Tibial nerve (tissue), 4 donors: ENCODE data around the gene UBIAD1. TPM values are rescaled to one million over a fixed set of nuclear protein-coding genes. Genes with fewer than 3 reads are reported as not detected.
"Not testable (repeated sequence)": the region's sequence is repeated elsewhere in the genome, so short reads cannot be mapped to it uniquely, and the experiment has no call there.

Experiments
- DNase-seq, 2 donors: peaks; one replicate each; pipeline ENCODE4 v3.0.0-alpha.2; 2019; ENCODE audit warnings: low spot score in 2 of 2
- H3K27ac ChIP-seq, 4 donors: fragments of 200-600 bp; sonication (generic) in 3 of 4; one replicate each; pipeline ENCODE4 v1.5.1; 2017 to 2019; ENCODE audit warnings: mild to moderate bottlenecking in 1 of 4
- H3K27me3 ChIP-seq, 2 donors: fragments of 200-600 bp; sonication (generic) in 1 of 2; one replicate each; pipeline versions ENCODE4 v1.5.1 to v1.6.0; 2017 to 2019
- H3K36me3 ChIP-seq, 3 donors: fragments of 200-600 bp; sonication (generic); one replicate each; pipeline ENCODE4 v1.5.1; 2018 to 2019
- H3K4me1 ChIP-seq, 4 donors: fragments of 200-600 bp; sonication (generic) in 3 of 4; one replicate each; pipeline ENCODE4 v1.5.1; 2017 to 2019
- H3K4me3 ChIP-seq, 4 donors: fragments of 200-600 bp; sonication (generic) in 3 of 4; one replicate each; pipeline ENCODE4 v1.5.1; 2017 to 2019; ENCODE audit warnings: mild to moderate bottlenecking in 1 of 4, moderate library complexity in 1 of 4
- H3K9me3 ChIP-seq, 4 donors: fragments of 200-600 bp; sonication (generic) in 3 of 4; one replicate each; pipeline ENCODE4 v1.5.1; 2017 to 2019
- CTCF ChIP-seq, 5 experiments: fragments of 200-600 bp in 3 of 5; fragments of 450-650 bp in 2 of 5; sonication (generic) in 3 of 5; IDR thresholded peaks; one replicate each; pipeline ENCODE4 v1.5.1; 2016 to 2019; ENCODE audit warnings: antibody characterized with exemption in 5 of 5, mild to moderate bottlenecking in 3 of 5, moderate library complexity in 2 of 5
- EP300 ChIP-seq, 2 donors: sonication (generic); formaldehyde crosslinking; IDR thresholded peaks; one replicate each; pipeline ENCODE4 v1.6.1; 2017; ENCODE audit warnings: antibody characterized with exemption in 2 of 2, mild to moderate bottlenecking in 1 of 2
- POLR2A ChIP-seq, 2 donors: fragments of 450-650 bp; IDR thresholded peaks; one replicate each; pipeline ENCODE4 v1.6.1; 2017; ENCODE audit warnings: antibody characterized with exemption in 2 of 2, mild to moderate bottlenecking in 2 of 2, moderate library complexity in 2 of 2
- WGBS, 2 donors: methylation state at CpG; one replicate each; pipeline ENCODE4 v1.1.5; 2018; 5-methylcytosine and 5-hydroxymethylcytosine counted together
- total RNA-seq, 4 donors: library from RNA; depleted of rRNA; stranded (reverse); fragments of >200 nt; gene quantifications; one replicate each; pipeline ENCODE4 v1.1.0, GENCODE V29; 2016

The UBIAD1 gene
- total RNA-seq, 4 donors from 2014 or later: 8.7 to 23.7 (median 17.5) TPM

- TF ChIP-seq EP300 (IDR thresholded peaks at IDR 0.05) (no peak), CTCF (IDR thresholded peaks at IDR 0.05) (no peak), POLR2A (IDR thresholded peaks at IDR 0.05) (no peak)
- H3K36me3 ChIP-seq: peaks cover 0 to 73% (median 7%) of the 10 kb centered on the region in 3 donors
- no peaks in the 10 kb centered on the region for H3K4me1 ChIP-seq
- H3K4me3 ChIP-seq: no peak overlapping the region
- H3K27me3 ChIP-seq: no peaks in the 10 kb centered on the region
- DNase-seq: no peak
- H3K9me3 ChIP-seq: no peaks in the 10 kb centered on the region
- 76 to 83% methylated on average over 8 of the region's 8 CpGs for WGBS, 2 donors
- no peak overlapping the region for H3K27ac ChIP-seq
These were observed 22.0 kb downstream of the UBIAD1 start for GRCh38 chr1:11294951-11295350.

DNA sequence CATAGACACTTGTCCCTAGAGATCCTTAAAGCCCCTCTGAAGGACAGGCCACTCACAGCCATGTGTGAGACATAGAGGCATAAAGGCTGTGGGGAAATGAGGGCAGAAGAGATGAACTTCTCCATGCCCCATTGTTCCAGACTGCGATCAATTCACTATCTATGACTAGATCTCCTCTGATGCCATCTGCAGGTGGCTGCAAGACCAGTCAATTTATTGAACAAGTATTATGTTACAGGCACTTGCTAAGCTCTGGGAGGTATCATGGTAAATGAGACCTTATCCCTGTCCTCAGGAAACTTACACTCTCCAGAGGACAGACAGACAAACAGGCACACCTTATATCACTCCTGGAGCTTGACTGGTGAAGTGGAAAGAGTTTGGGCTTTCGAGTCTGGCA, 22.9 kb downstream of the UBIAD1 start:
- DNase-seq: no peak
- Histone ChIP-seq H3K27me3 (no peaks in the 10 kb centered on the region), H3K4me3 (no peak overlapping the region), H3K4me1 (no peaks in the 10 kb centered on the region), H3K9me3 (no peaks in the 10 kb centered on the region), H3K36me3 (peaks cover 0 to 64% (median 7%) of the 10 kb centered on the region in 3 donors), H3K27ac (no peak overlapping the region)
- 96 to 100% methylated on average over 2 of the region's 2 CpGs for WGBS, 2 donors
- TF ChIP-seq POLR2A (IDR thresholded peaks at IDR 0.05) (no peak), EP300 (IDR thresholded peaks at IDR 0.05) (no peak), CTCF (IDR thresholded peaks at IDR 0.05) (no peak)

DNA sequence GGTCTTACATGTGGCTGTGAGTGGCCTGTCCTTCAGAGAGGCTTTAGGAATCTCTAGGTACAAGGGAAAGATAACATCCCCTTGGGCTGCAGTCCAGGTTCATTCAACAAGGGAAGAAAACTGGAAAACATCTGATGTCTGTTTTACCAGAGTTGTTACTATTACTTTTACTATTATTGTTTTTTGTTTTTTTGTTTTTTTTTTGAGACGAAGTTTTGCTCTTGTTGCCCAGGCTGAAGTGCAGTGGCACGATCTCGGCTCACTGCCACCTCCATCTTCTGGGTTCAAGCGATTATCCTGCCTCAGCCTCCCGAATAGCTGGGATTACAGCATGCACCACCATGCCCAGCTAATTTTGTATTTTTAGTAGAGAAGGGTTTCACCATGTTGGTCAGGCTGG, 24.8 kb downstream of the UBIAD1 start:
- WGBS, 2 donors: 92 to 94% methylated on average over 5 of the region's 5 CpGs
- DNase-seq, H3K27me3 ChIP-seq, H3K9me3 ChIP-seq, H3K4me1 ChIP-seq, H3K27ac ChIP-seq, H3K4me3 ChIP-seq: not testable (repeated sequence)
- peaks cover 0 to 48% (median 6%) of the 10 kb centered on the region in 3 donors for H3K36me3 ChIP-seq

DNA sequence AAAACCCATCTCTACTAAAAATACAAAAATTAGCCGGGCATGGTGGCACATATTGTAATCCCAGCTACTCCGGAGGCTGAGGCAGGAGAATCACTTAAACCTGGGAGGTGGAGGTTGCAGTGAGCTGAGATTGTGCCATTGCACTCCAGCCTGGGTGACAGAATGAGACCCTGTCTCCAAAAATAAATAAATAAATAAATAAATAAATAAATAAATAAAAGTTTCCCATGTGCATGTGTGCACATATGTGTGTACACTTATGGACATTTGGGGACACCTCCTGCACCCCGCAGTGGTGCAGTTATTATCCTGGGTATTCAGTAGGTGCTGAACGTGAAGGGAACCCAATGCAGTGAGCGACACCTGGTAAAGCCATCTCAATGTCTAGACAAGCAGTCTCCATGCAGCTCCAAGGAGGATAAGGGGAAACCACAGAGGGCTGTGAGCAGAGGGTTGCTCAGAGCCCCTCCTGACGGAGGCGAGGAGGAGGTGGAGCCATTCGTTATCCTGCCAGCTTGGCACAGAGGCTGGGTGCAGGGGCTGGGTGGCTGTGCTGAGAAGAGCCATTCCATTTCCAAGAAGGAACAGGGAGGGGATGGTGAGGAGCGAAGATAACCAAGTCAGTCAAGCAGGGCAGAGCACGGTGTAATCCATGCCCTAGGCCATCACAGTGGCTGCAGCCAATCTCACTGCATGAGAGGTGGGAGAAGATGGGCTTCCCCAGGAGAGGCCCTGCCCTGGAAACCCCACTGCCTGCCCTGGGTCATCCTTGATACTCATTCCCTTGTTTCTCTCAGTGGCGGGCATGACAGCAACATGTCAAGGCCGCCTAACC, 25.6 kb downstream of the UBIAD1 start:
- H3K27me3 ChIP-seq: no peaks in the 10 kb centered on the region
- TF ChIP-seq EP300 (IDR thresholded peaks at IDR 0.05): no peak
- TF ChIP-seq CTCF (IDR thresholded peaks at IDR 0.05): no peak
- TF ChIP-seq POLR2A (IDR thresholded peaks at IDR 0.05): no peak
- 81 to 89% methylated on average over 12 of the region's 12 CpGs for WGBS, 2 donors
- H3K4me1 ChIP-seq: no peaks in the 10 kb centered on the region
- DNase-seq: no peak
- H3K27ac ChIP-seq: no peak overlapping the region
- no peaks in the 10 kb centered on the region for H3K9me3 ChIP-seq
- no peak overlapping the region for H3K4me3 ChIP-seq
- peaks cover 0 to 39% (median 3%) of the 10 kb centered on the region in 3 donors for H3K36me3 ChIP-seq

- no peak overlapping the region for H3K4me3 ChIP-seq
- no peaks in the 10 kb centered on the region for H3K9me3 ChIP-seq
- WGBS, 2 donors: 46 to 49% methylated on average over 10 of the region's 10 CpGs
- TF ChIP-seq EP300 (IDR thresholded peaks at IDR 0.05) (no peak), CTCF (IDR thresholded peaks at IDR 0.05) (no peak), POLR2A (IDR thresholded peaks at IDR 0.05) (no peak)
- H3K27me3 ChIP-seq: no peaks in the 10 kb centered on the region
- H3K4me1 ChIP-seq: no peaks in the 10 kb centered on the region
- no peak for DNase-seq
- H3K27ac ChIP-seq: no peak overlapping the region
- peaks cover 0 to 33% (median 3%) of the 10 kb centered on the region in 3 donors for H3K36me3 ChIP-seq
These were observed 26.2 kb downstream of the UBIAD1 start for GRCh38 chr1:11299225-11299574.
